OCI-LY1 (cell line): ENCODE measurements around the gene CD300C.

Experiments
- H2AFZ ChIP-seq: fragments of 200-600 bp; sonication (generic), shearing (Covaris generic); 2 replicates; pipeline ENCODE4 v1.6.0; 2014; ENCODE audit warnings: antibody characterized with exemption, mild to moderate bottlenecking, low read length
- H3F3A ChIP-seq: fragments of 200-600 bp; sonication (generic), shearing (Covaris generic); 2 replicates; pipeline ENCODE4 v1.6.0; 2014; ENCODE audit warnings: mild to moderate bottlenecking, antibody characterized with exemption, low read length, moderate library complexity; ENCODE audit not compliant: insufficient read depth
- H3K27ac ChIP-seq: fragments of 200-600 bp; sonication (generic); 2 replicates; pipeline ENCODE4 v1.5.1; 2014; ENCODE audit warnings: low read length, mixed run types, mild to moderate bottlenecking, low read depth; ENCODE audit not compliant: poor library complexity, severe bottlenecking
- H3K27me3 ChIP-seq: fragments of 200-600 bp; sonication (generic); 2 replicates; pipeline ENCODE4 v1.6.0; 2014; ENCODE audit warnings: antibody characterized with exemption, mild to moderate bottlenecking, low read length, moderate library complexity; ENCODE audit not compliant: insufficient read depth
- H3K36me3 ChIP-seq: fragments of 200-600 bp; sonication (generic); 2 replicates; pipeline ENCODE4 v1.6.1; 2014; ENCODE audit warnings: mild to moderate bottlenecking, antibody characterized with exemption, low read length, moderate library complexity, mixed read lengths; ENCODE audit not compliant: insufficient read depth
- H3K4me1 ChIP-seq: fragments of 200-600 bp; sonication (generic); 2 replicates; pipeline ENCODE4 v1.5.1; 2014; ENCODE audit warnings: mild to moderate bottlenecking, low read length, moderate library complexity; ENCODE audit not compliant: insufficient read depth, severe bottlenecking
- H3K4me2 ChIP-seq: fragments of 200-600 bp; sonication (generic), shearing (Covaris generic); 2 replicates; pipeline ENCODE4 v1.6.1; 2014; ENCODE audit warnings: low read length
- H3K4me3 ChIP-seq: fragments of 200-600 bp; sonication (generic); 2 replicates; pipeline ENCODE4 v1.5.1; 2014; ENCODE audit warnings: low read length, low read depth, mild to moderate bottlenecking, mixed read lengths; ENCODE audit not compliant: poor library complexity, severe bottlenecking
- H3K79me2 ChIP-seq: fragments of 200-600 bp; shearing (Covaris generic); 2 replicates; pipeline ENCODE4 v1.6.1; 2016; ENCODE audit warnings: mixed run types, low read length, mixed read lengths; ENCODE audit not compliant: insufficient read depth
- H3K9ac ChIP-seq: fragments of 200-600 bp; sonication (generic), shearing (Covaris generic); 2 replicates; pipeline ENCODE4 v1.6.1; 2014; ENCODE audit warnings: mild to moderate bottlenecking, low read length, mixed read lengths
- H3K9me2 ChIP-seq: fragments of 200-600 bp; sonication (generic), shearing (Covaris generic); 2 replicates; pipeline ENCODE4 v1.6.1; 2014; ENCODE audit warnings: low read depth, mild to moderate bottlenecking, low read length, mixed read lengths
- H3K9me3 ChIP-seq: fragments of 200-600 bp; shearing (Covaris generic); 2 replicates; pipeline ENCODE4 v1.6.1; 2014; ENCODE audit warnings: low read length, mixed read lengths
- H4K20me1 ChIP-seq: fragments of 200-600 bp; sonication (generic), shearing (Covaris generic); 2 replicates; pipeline ENCODE4 v1.6.0; 2016; ENCODE audit warnings: mild to moderate bottlenecking, low read length; ENCODE audit not compliant: insufficient read depth
- CTCF ChIP-seq: fragments of 200-600 bp; sonication (generic), shearing (Covaris generic); IDR thresholded peaks from 2 replicates; pipeline ENCODE4 v1.5.1; 2017; ENCODE audit warnings: mild to moderate bottlenecking, antibody characterized with exemption, low read length, moderate library complexity, mixed read lengths
- EZH2 ChIP-seq: fragments of 200-600 bp; sonication (generic), shearing (Covaris generic); IDR thresholded peaks from 2 replicates; pipeline ENCODE4 v1.8.0; 2017; ENCODE audit warnings: borderline replicate concordance, mixed run types, mild to moderate bottlenecking, antibody characterized with exemption, low read length, moderate library complexity, mixed read lengths

CD300C gene

GRCh38 chr17:74543406-74543805, 2.5 kb downstream of the CD300C start:
- Histone ChIP-seq H3K9me2 (no peaks in the 10 kb centered on the region), H2AFZ (no peak overlapping the region), H3K36me3 (no peaks in the 10 kb centered on the region), H3K4me3 (no peak overlapping the region), H4K20me1 (no peaks in the 10 kb centered on the region), H3K4me2 (no peak overlapping the region), H3K4me1 (no peaks in the 10 kb centered on the region), H3K79me2 (no peaks in the 10 kb centered on the region), H3F3A (no peaks in the 10 kb centered on the region), H3K9me3 (no peaks in the 10 kb centered on the region), H3K27ac (no peak overlapping the region), H3K27me3 (no peaks in the 10 kb centered on the region), H3K9ac (no peak overlapping the region)
- TF ChIP-seq CTCF (no peak), EZH2 (no peak)

- Histone ChIP-seq H3K4me2 (no peak overlapping the region), H3K9me3 (no peaks in the 10 kb centered on the region), H3K36me3 (no peaks in the 10 kb centered on the region), H3K27ac (no peak overlapping the region), H3K27me3 (no peaks in the 10 kb centered on the region), H3K79me2 (no peaks in the 10 kb centered on the region), H3F3A (no peaks in the 10 kb centered on the region), H3K9me2 (no peaks in the 10 kb centered on the region), H3K4me3 (no peak overlapping the region), H3K9ac (no peak overlapping the region), H4K20me1 (no peaks in the 10 kb centered on the region), H3K4me1 (no peaks in the 10 kb centered on the region), H2AFZ (no peak overlapping the region)
- TF ChIP-seq CTCF (no peak), EZH2 (no peak)
Observed at GRCh38 chr17:74542727-74543383, 3.1 kb downstream of the CD300C start.

GRCh38 chr17:74542166-74542565, 3.7 kb downstream of the CD300C start:
- Histone ChIP-seq H2AFZ (no peak overlapping the region), H3K9me3 (no peaks in the 10 kb centered on the region), H3K4me3 (no peak overlapping the region), H3K4me2 (no peak overlapping the region), H3K9ac (no peak overlapping the region), H3K27me3 (no peaks in the 10 kb centered on the region), H3K27ac (no peak overlapping the region), H3K4me1 (no peaks in the 10 kb centered on the region), H4K20me1 (no peaks in the 10 kb centered on the region), H3K9me2 (no peaks in the 10 kb centered on the region), H3K79me2 (no peaks in the 10 kb centered on the region), H3F3A (no peaks in the 10 kb centered on the region), H3K36me3 (no peaks in the 10 kb centered on the region)
- TF ChIP-seq EZH2, result no peak
- no peak for TF ChIP-seq CTCF
